Frontal cortex (tissue), 4 donors: Measurements from ENCODE around the gene PDE4D. TPM values are rescaled to one million over a fixed set of nuclear protein-coding genes. Genes with fewer than 3 reads are reported as not detected.

ENCODE experiments used
- DNase-seq, 2 donors: peaks; one replicate each; pipeline ENCODE4 v3.0.0; 2012; ENCODE audit warnings: low spot score in 2 of 2
- FAIRE-seq: peaks from 2 replicates; lab custom pipeline; 2012; peaks lifted over from hg19 to GRCh38; lab: Jason Lieb, UNC
- total RNA-seq: library from RNA; depleted of rRNA; stranded (reverse); fragments of >200 nt; gene quantifications from one replicate; pipeline ENCODE4 v1.2.3, GENCODE V29; 2014
- donor health status: control.
- donor health status: control.
- donor health status: control.

The PDE4D gene
- total RNA-seq, 1 donor from 2014 or later: 210 TPM

DNA sequence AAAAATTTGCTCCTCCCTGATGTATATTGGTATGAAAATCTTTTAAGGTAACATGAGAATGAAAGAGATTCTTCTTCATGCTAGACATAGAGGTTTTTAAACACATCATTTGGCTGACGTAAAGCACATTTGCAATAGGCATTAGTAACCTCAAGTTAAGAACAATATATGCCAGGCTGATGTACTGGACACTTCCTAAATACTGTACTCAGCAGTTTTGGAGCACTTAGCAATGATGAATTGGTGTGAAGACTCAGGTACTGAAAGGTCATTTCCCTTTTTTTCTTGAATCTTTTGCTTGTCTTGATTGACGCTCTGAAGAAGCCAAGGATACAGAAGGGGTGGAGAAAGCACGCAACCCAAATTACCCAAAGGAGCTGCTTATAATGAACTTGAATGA lies 322.5 kb downstream of the PDE4D start:
- DNase-seq (no peak), FAIRE-seq (no peak)

DNA sequence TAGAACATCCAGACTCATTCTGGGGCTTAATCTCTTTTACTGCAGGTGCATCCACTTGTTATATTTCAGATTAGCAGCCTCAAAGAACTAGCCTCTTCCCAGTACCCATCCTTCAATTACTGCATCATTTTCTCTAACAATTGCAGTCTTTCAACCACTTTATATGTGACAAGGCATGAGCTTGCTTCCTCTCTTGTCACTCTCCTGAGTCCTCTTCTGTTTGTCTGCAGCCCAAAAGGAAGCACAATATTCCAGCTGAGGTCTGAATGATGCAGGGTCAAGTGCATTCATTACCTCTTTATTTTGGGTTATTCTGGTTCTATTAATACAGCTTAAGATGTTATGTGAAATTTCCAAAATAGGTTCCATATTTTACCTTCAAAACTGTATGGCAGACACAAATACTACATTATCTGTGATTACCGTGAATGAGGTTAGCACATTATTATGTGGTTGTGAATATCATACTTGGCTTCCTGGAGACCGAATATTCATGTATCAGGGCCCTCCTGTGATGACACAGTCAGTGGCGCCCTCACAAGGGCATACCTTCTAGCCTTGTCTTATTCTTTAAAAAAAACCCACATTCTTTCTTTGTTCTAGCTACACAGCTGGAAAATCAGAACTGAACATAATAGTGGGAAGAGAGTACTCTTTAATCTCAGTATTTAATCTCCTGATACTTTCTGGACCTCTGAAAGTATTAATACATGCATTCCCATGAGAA lies 323.8 kb downstream of the PDE4D start:
- no peak for FAIRE-seq
- no peak for DNase-seq

DNA sequence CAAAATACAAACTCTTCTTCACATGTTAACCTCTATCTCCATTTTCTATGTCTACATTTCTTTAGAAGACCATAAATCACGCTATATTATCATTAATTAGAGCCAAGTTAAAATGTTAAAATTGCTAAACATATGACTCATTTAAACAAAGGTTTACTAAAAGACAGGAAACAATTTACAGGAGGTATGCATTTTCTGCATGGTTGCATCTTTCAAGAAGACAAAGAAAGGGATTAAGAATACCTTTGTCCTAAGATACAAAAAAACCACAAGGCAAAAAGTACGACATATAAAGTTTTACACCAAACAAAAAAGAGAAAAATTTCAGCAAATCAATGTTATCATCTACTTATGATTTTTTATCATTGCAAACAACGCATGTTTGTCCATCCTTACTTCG lies 324.4 kb downstream of the PDE4D start:
- FAIRE-seq (no peak), DNase-seq (no peak)

DNA sequence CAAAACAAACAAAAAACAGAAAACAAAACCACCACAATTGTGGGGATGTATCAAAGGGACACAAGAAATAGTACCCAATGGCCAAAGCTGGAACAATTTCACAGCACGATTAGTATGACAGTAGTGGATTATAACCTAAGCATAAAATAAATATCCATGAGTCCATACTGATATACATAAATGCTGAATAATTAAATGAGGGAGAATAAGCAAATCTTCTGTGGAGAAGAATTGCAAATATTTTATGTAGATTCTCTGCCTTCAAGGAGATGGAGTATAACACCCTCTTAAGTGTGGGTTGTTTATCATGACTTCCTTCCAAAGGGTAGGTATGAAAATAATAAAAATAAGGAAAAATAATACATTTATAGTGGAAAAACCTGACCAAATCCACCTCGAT lies 325.4 kb downstream of the PDE4D start:
- DNase-seq (no peak), FAIRE-seq (no peak)

DNA sequence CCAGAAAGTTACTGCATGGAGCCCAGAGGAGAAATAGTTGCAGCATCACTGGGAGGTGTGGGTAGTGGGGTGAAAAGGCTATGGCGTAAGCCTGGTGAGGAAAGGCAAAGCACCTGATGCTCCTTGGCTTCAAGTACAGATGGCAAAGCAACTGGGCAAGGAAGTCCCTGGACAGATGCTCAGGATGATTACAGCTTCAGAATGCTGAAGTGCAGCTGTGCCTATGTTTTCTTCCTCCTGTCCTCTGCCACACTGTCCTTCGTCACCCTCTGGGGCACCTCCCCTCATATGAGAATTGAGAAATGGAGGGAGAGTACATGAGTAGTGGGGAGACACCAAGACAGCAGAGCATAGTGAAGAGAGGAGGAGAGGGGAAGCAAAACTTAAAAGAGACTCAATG lies 328.0 kb downstream of the PDE4D start:
- DNase-seq (no peak), FAIRE-seq (no peak)

DNA sequence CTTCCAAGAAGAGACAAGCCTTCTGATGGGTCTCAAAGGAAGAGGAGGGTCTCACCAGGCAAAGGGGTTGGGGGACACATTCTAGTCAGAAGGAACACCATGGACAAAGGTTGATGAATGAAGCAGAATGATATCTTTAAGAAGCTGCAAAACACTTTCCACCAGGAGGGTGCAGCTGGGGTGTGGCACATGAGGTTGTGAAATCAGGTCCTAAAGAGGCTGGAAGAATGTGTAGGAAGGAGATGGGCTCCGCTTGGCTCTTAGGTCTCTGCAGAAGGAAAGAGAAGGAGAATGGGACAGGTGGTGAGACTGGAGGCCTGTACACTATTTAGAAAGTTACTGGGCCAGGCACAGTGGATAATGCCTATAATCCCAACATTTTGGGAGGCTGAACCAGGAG lies 328.6 kb downstream of the PDE4D start:
- FAIRE-seq (no peak), DNase-seq (no peak)

DNA sequence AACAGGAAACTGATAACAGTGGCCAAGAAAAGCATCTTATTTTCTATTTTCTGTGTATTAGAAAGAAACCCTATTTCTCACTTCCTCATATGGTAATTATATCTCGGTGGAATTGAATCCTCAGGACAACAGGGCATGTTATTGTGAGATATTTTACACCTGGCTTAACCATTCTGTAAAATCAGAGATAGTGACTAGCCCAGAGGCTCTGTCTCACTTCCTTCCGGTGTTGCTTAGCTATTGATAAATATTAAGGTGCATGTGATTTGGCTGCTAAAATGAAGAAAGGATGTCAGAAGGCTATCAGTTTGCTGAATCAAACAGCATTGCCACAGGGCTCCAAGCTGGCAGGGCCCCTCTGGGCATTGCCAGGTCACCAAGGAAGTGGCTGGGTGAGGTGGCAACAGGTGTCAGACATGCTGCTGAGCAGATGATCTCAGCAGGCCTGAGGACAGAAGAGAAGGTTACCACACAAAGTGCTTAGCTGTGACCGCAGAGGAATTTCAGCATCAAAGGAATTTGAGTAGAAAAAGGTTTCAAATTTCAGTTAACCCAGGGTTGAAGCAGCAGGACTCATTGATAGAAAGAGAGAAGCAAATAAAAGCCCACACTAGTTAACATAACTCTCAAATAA lies 330.7 kb downstream of the PDE4D start:
- FAIRE-seq (no peak), DNase-seq (no peak)

DNA sequence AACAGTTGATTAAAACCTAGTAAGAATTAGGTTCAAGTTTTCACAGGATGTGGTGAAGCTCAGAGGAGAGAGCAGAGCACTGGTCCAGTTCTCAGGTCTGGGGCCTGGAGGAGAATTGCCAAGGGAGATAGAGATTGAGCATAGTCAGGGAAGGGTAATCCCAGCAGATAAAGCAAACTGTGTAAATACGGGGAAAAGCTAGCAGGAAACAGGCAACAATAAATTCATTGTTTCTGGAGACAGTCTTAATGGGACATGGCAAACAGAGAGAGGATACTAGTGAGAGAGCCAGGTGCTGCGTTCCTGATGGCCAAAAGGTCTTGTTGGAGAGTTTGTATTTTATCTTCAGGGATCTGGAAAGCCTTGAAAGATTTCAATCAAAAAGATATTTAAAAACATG lies 333.0 kb downstream of the PDE4D start:
- no peak for FAIRE-seq
- DNase-seq: no peak

DNA sequence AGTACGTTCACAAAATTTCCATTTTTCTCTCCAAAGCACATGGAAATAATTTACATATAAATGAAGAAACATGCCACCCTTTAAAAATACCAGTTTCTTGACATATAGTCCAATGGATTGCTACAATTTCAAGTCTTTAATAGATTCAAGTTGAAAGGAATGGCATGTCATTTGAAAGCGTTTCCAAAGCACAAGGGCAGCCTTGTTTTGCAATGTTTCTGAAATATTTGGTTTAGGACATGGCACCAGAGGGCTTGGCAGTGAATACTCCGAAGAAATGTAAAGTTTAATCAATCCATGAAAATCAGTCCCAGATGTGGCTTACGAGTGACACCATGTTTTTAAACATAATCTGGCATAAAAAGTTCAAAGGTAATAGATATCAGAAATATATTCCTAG lies 333.7 kb downstream of the PDE4D start:
- DNase-seq (no peak), FAIRE-seq (no peak)

DNA sequence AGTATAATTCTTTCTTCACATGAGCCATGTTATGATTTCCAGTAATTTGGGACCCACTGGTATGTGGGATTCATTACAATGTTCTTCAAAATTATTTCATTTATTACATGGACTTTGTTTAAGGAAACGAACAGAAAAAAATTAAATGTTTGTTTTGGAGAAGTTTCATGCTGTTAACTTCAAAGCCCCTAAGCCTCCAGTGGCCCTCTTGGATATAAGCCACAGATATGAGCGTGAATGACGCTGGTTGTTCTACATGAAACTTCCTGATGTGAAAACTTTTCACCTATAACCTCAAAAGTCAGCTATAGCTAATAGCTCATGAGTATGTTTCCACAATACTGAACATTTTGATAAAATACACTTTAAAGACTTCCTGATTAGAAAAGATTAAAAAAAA lies 334.2 kb downstream of the PDE4D start:
- DNase-seq: no peak
- no peak for FAIRE-seq

DNA sequence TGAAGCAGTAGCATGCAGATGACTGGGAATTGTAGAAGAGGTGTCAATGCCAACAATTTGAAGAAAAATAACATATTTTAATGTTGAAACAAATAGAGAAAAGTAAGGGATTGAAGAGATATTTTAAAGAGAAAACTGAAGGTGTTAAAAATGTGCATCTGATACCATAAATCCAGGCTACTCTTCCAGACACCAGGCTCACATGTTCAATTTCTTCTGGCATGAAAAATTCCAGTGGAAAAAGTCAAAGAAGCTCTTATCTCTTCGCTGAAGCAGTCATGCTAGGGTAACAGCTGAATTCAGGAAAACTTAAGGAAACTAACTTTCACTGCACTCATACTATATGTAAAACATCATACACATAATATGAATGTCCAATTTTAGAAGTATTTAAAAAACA lies 335.0 kb downstream of the PDE4D start:
- DNase-seq: no peak

DNA sequence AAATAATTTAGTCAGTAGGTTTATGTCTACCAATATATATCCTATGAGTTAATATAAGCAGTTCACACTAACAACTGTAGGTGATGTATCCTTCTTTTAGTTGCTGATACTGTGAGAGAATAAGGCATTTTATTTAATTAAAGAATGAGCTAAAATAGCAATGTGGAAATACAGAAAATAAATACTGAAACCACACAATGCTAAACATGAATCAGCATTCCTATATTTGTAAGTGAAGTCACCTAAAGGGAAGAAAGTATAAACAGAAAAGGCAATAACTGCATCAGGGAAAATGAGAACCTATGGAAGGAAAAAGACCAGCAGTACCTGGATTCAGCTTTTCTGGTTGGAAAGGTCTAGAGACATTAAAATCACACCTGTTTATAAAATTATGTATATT lies 336.0 kb downstream of the PDE4D start:
- FAIRE-seq: no peak
- DNase-seq: no peak

More for the DNA sequence above, 335.0 kb downstream of the PDE4D start:
- no peak for FAIRE-seq

DNA sequence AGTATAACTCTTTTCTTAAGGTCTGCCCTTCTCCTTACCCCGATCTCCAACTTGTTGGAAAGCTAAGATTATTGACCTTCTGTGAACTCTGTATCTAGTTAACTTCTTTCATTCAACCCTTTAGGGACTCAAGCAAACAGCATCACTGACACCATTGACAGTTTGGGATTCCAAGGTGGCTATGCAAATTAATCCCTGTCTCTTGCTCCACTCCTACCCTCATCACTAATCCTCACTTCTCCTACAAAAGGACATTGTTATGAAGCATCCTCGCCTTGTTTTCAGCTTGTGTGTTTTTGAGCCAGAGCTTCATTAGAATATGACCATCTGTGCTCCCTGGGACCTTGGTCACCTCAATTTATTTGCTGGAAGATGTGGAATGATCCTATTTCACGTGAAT lies 337.9 kb downstream of the PDE4D start:
- no peak for DNase-seq

DNA sequence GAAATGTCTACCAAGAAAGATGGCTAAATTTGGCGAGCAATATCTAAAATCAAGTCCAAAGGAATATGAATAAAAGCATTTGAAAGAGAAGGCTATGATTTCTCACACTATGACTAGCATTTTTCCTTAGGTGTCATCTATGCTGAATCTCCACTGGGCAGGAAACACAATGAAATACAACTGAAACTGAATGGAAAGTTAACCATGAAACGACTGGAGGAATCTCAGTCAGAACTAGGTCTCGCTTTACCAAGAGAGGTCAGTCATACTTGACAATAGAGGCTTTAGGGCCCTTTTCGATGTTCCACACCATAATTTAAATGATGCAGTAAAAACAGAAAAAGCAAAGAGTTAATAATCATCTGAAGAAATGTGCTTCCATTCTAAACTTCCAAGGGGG lies 339.0 kb downstream of the PDE4D start:
- no peak for FAIRE-seq

More for the DNA sequence above, 337.9 kb downstream of the PDE4D start:
- FAIRE-seq: no peak

DNA sequence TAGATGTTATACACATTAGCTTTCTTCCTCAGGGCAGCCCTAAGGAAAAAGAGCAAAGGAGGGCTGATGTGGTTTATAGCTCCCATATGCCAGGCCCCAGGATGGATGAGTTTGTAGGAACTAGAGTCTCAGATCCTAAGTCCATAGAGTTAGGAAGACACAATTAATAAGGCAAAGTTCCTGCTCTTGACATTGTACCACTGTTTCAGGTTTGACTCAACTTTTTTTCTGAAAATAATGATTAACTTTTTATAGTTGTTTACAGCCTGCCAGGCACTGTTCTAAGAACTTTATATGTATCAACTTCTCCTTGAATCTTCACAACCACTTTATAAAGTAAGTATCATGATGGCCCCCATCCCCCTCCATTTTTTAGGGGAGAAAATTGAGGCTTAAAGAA lies 339.5 kb downstream of the PDE4D start:
- FAIRE-seq: no peak
- DNase-seq: no peak

More for the DNA sequence above, 339.0 kb downstream of the PDE4D start:
- no peak for DNase-seq

DNA sequence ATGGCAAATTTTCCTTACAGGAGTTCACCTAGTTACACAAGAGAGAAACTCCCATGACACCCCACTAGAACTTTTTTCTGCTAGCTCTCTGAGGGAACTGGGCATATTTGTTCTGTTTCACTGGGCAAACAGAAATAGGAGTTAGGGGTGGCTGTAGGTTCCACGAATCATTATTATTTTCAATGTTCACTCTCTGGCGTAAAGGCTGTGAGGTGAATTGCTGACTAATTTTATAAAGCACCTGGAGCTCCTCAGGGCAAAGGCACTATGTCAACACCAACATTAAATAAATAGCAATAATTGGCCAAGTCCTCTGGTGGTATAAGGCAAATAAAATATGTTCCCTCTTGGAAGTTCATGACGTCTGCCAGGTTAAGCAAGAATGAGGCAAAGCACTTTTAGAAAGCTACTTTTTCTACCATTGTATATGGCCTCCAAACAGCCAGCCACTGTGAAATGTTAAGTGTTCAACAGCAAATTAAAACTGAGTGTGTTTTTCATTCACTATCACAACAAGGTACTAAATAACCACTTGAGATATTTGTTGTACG lies 344.6 kb downstream of the PDE4D start:
- FAIRE-seq (no peak), DNase-seq (no peak)

DNA sequence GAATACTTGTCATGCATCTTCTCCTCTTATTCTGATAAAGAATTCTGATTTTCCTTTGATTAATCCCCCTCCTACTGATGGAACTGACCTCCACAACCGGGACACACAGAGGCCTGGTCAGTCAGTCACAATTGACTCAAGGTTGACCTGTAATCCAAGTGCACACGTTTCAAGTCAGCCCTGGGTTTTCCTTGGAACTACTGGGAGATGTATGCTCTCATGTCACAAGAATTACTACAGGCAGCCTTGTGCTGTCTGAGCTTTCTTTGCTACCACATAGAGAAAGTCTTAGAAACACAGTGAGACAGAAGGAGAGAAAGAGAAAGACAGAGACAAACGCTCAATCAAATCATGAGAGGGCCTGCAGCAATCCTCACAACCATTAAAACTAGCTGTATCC lies 345.8 kb downstream of the PDE4D start:
- no peak for DNase-seq
- FAIRE-seq: no peak

DNA sequence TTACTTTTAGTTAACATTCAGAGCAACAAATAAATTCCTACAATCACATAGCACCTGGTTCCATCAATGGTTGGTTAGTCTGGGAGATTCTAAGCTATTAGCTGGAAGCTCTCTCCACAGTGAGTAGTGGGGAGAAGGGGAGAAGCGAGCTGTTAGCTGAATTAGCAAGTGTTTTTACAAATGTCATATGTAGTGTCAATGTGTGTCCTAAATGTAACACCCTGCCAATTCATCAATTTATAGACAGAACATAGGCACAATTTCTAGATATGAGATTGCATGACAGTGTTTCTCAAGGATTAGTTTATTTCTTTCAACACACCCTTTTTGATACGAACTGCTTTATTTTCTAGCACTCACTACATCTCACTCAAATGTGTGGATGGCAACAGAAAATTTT lies 349.0 kb downstream of the PDE4D start:
- FAIRE-seq (no peak), DNase-seq (no peak)

DNA sequence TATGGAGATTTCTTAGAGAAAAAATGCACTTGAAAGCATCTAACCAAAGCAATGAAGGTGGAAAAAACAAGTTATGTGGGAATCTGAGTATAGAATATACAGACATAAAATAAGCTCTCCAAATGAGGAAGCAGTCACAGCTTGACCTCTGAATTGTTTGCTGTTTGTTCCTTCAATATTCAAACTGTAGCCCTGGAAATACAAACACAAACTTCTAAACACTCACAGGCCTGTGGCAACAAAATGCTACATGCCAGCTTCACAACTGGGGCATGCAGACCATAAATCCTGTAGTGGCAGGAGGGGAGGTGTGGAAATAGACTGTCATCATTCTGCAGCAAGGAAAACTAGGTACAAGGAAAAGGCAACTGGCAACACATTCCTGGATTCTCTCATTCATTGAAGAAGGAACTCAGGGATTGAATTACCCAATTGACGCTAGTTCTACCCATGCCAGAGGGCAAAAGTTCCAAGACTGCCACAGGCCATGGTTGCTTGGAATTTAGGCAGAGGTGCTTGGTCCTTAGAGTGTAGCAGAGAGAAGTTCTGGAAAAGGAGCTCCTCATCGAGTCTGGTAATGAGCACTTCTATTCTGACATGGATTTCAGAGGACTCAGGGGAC lies 349.6 kb downstream of the PDE4D start:
- FAIRE-seq: no peak

DNA sequence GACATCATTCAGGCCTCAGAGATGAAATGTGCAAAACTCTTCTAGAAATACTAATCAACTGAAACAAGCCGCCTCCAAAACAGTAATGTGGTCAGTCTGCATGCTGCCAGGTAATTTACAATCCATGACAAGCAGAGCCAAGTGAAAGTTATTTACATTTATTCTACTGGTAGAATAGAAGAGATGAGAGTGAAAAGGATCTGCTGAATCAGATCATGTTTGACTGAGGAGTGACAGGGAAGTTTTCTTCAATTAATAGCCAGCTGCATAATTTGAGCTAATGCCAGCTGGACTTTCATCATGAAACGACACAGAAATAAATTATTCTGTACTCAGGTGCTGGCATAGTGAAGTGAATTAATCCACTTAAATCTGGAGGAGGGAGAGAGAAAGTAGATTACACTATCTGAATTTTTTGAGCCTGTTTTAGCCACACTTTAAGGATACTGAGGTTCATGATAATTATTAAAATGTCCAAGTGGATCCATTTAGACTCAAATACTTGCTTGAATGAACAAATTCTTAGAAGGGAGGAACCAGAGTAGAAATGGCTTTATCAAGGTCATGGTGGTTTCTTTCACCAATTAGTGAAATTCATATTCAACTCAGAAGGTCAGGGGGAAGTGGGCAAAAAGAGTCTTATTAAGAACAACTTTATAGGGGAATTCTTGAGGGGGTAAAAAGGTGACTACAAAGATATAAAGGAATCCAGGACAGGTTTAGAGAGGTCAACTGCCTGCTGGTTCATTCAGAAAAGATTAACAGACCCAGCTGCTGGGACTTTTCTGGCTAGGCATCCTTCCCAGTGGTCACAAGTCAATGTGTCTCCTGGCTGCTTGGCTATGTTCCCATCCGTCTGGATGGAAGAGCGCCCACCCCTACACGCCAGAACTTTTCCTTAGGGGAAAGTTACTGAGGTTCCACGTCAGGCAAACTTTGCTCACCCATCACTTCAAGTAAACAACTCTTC lies 350.4 kb downstream of the PDE4D start:
- FAIRE-seq (no peak), DNase-seq (no peak)

More for the DNA sequence above, 349.6 kb downstream of the PDE4D start:
- DNase-seq: no peak
